ENCODE measurements around the gene SMARCB1. TPM values are rescaled to one million over a fixed set of nuclear protein-coding genes. Genes with fewer than 3 reads are reported as not detected.

SMARCB1 gene
- total and polyA plus RNA-seq, 2 donors (not counting 3 experiments of a cell fraction or from before 2014, with no cell fraction given), result 113 to 148 TPM

- no peaks in the 10 kb centered on the region for H3K9me3 ChIP-seq (replicated peaks; ENCODE audit: control insufficient read depth, insufficient read depth, low read length)
- H3K4me3 ChIP-seq (replicated peaks in 1 of 3; ENCODE audit: insufficient read depth in 1 of 3, low read depth in 1 of 3, low read length in 3 of 3), result no peak overlapping the region
- H3K27ac ChIP-seq (ENCODE audit: insufficient read depth, low read depth, low read length), result no peak overlapping the region
- DNase-seq (ENCODE audit: low read depth, low spot score) (no peak), FAIRE-seq (no peak)
- dilution Hi-C loops (cut with MboI; ENCODE audit: extremely low pct_ligation_motif_present, low sequenced_read_pairs) (no loop called here), intact Hi-C loops (cut with micrococcal nuclease) (no loop called here)
- CTCF ChIA-PET, result no interaction called here
- POLR2A ChIA-PET, result no interaction called here
- H3K4me1 ChIP-seq (ENCODE audit: control insufficient read depth, extremely low read depth, insufficient read depth, low read length), result peaks cover 5% of the 10 kb centered on the region
- no peak overlapping the region for H2AFZ ChIP-seq (ENCODE audit: low read depth, low read length)
- H3K9me1 ChIP-seq (replicated peaks; ENCODE audit: control insufficient read depth, extremely low read depth, insufficient read depth, low read length), result no peaks in the 10 kb centered on the region
- no peaks in the 10 kb centered on the region for H3K79me2 ChIP-seq (ENCODE audit: control insufficient read depth, insufficient read depth, low read length)
- no peaks in the 10 kb centered on the region for H3K27me3 ChIP-seq (ENCODE audit: control insufficient read depth in 2 of 2, insufficient read depth in 2 of 2, low read length in 2 of 2)
- no peak overlapping the region for H3K9ac ChIP-seq (replicated peaks; ENCODE audit: extremely low read depth, insufficient read depth, low read length)
- no peaks in the 10 kb centered on the region for H3K36me3 ChIP-seq (ENCODE audit: control insufficient read depth in 2 of 2, extremely low read depth in 1 of 2, insufficient read depth in 2 of 2, low read length in 2 of 2)
- H4K20me1 ChIP-seq (replicated peaks; ENCODE audit: control insufficient read depth, extremely low read depth, insufficient read depth, low read length), result no peaks in the 10 kb centered on the region
- TF ChIP-seq CTCF (IDR thresholded peaks at IDR 0.05; ENCODE audit: extremely low read depth in 1 of 2, insufficient read depth in 1 of 2, low read depth in 1 of 2, low read length in 2 of 2), result no peak
- no peak for TF ChIP-seq POLR2AphosphoS5 (IDR thresholded peaks at IDR 0.05; ENCODE audit: insufficient read depth, low read depth, low read length)
- TF ChIP-seq GATA2 (IDR thresholded peaks at IDR 0.05; ENCODE audit: insufficient read depth, insufficient read length, low read depth, low read length), result no peak
- TF ChIP-seq EZH2 (IDR thresholded peaks at IDR 0.05; ENCODE audit: borderline replicate concordance, low read depth, low read length, severe bottlenecking), result no peak
- no peak for TF ChIP-seq JUN (IDR thresholded peaks at IDR 0.05; ENCODE audit: borderline replicate concordance, insufficient read depth, insufficient read length, low read depth)
- no peak for TF ChIP-seq MYC (IDR thresholded peaks at IDR 0.05; ENCODE audit: low read depth, low read length)
- TF ChIP-seq FOS (IDR thresholded peaks at IDR 0.05; ENCODE audit: borderline replicate concordance, insufficient read depth, low read length), result no peak
- TF ChIP-seq MAX (IDR thresholded peaks at IDR 0.05; ENCODE audit: insufficient read depth, insufficient read length), result no peak
- no peak for TF ChIP-seq POLR2A (IDR thresholded peaks at IDR 0.05; ENCODE audit: low read depth, low read length)
- no TSS peak for BruUV-seq (replicated peaks)
- H3K4me2 ChIP-seq (ENCODE audit: insufficient read depth, low read length), result no peak overlapping the region
Measured at GRCh38 chr22:23782252-23782651, 4.5 kb upstream of the SMARCB1 start.

Measured in endothelial cell of umbilical vein (primary cell).